ENCODE measurements around the gene PKHD1. TPM values are rescaled to one million over a fixed set of nuclear protein-coding genes. Genes with fewer than 3 reads are reported as not detected.

The PKHD1 gene
- total RNA-seq, 2 donors from 2014 or later = 0.20 TPM

GRCh38 chr6:52106994-52107393, 19.6 kb upstream of the PKHD1 start:
- Histone ChIP-seq H3K27me3 (ENCODE audit: control insufficient read depth, insufficient read depth, low read length, poor library complexity, severe bottlenecking) (no peaks in the 10 kb centered on the region), H3K9ac (ENCODE audit: extremely low read depth, low read length, poor library complexity, severe bottlenecking) (no peak overlapping the region), H3K9me3 (ENCODE audit: control insufficient read depth, low read length) (no peaks in the 10 kb centered on the region), H3K4me1 (ENCODE audit: control insufficient read depth, insufficient read depth, low read length) (no peaks in the 10 kb centered on the region), H3K36me3 (ENCODE audit: control insufficient read depth, insufficient read depth, low read length) (no peaks in the 10 kb centered on the region), H3K4me3 (ENCODE audit: low read length) (no peak overlapping the region), H3K27ac (ENCODE audit: low read depth, low read length) (no peak overlapping the region)
- peak overlapping the region; percentile 45 for H3K27ac Mint-ChIP-seq
- no peaks in the 10 kb centered on the region for H3K27me3 Mint-ChIP-seq (ENCODE audit: insufficient read depth)
- no peaks in the 10 kb centered on the region for H3K4me1 Mint-ChIP-seq
- peak; percentile 44 for DNase-seq
- H3K9me3 Mint-ChIP-seq = no peaks in the 10 kb centered on the region
- no peaks in the 10 kb centered on the region for H3K36me3 Mint-ChIP-seq (ENCODE audit: low read depth)
- TF ChIP-seq CTCF (conservative IDR thresholded peaks at IDR 0.05) = no peak
- H3K4me3 Mint-ChIP-seq = no peak overlapping the region

GRCh38 chr6:52104979-52105378, 17.6 kb upstream of the PKHD1 start:
- DNase-seq = no peak
- 92 to 100% methylated on average over 3 to 4 of the region's 4 CpGs for WGBS, 2 experiments (ENCODE audit: insufficient coverage in 1 of 2, insufficient read length in 1 of 2)
- no peak overlapping the region for H3K4me3 Mint-ChIP-seq
- H3K36me3 Mint-ChIP-seq (ENCODE audit: low read depth) = no peaks in the 10 kb centered on the region
- H3K36me3 ChIP-seq (ENCODE audit: control insufficient read depth, insufficient read depth, low read length) = no peaks in the 10 kb centered on the region
- no peak overlapping the region for H3K27ac ChIP-seq (ENCODE audit: low read depth, low read length)
- H3K4me3 ChIP-seq (ENCODE audit: low read length) = no peak overlapping the region
- H3K27me3 Mint-ChIP-seq (ENCODE audit: insufficient read depth) = no peaks in the 10 kb centered on the region
- no peak for TF ChIP-seq CTCF (conservative IDR thresholded peaks at IDR 0.05)
- H3K27me3 ChIP-seq (ENCODE audit: control insufficient read depth, insufficient read depth, low read length, poor library complexity, severe bottlenecking) = no peaks in the 10 kb centered on the region
- H3K27ac Mint-ChIP-seq = no peak overlapping the region
- no peak overlapping the region for H3K9ac ChIP-seq (ENCODE audit: extremely low read depth, low read length, poor library complexity, severe bottlenecking)
- H3K4me1 ChIP-seq (ENCODE audit: control insufficient read depth, insufficient read depth, low read length) = no peaks in the 10 kb centered on the region
- no peaks in the 10 kb centered on the region for H3K9me3 ChIP-seq (ENCODE audit: control insufficient read depth, low read length)
- H3K9me3 Mint-ChIP-seq = no peaks in the 10 kb centered on the region
- H3K4me1 Mint-ChIP-seq = no peaks in the 10 kb centered on the region

GRCh38 chr6:52103623-52104022, 16.2 kb upstream of the PKHD1 start:
- H3K36me3 ChIP-seq (ENCODE audit: control insufficient read depth, insufficient read depth, low read length) = no peaks in the 10 kb centered on the region
- H3K9ac ChIP-seq (ENCODE audit: extremely low read depth, low read length, poor library complexity, severe bottlenecking) = no peak overlapping the region
- H3K27ac Mint-ChIP-seq = no peak overlapping the region
- H3K4me3 ChIP-seq (ENCODE audit: low read length) = no peak overlapping the region
- TF ChIP-seq CTCF (conservative IDR thresholded peaks at IDR 0.05) = no peak
- no peaks in the 10 kb centered on the region for H3K36me3 Mint-ChIP-seq (ENCODE audit: low read depth)
- H3K27me3 Mint-ChIP-seq (ENCODE audit: insufficient read depth) = no peaks in the 10 kb centered on the region
- no peaks in the 10 kb centered on the region for H3K4me1 Mint-ChIP-seq
- no peak for DNase-seq
- no peaks in the 10 kb centered on the region for H3K9me3 ChIP-seq (ENCODE audit: control insufficient read depth, low read length)
- 89 to 92% methylated on average over 2 of the region's 2 CpGs for WGBS, 2 experiments (ENCODE audit: insufficient coverage in 1 of 2, insufficient read length in 1 of 2)
- H3K27me3 ChIP-seq (ENCODE audit: control insufficient read depth, insufficient read depth, low read length, poor library complexity, severe bottlenecking) = no peaks in the 10 kb centered on the region
- peaks cover 1% of the 10 kb centered on the region for H3K9me3 Mint-ChIP-seq
- H3K4me1 ChIP-seq (ENCODE audit: control insufficient read depth, insufficient read depth, low read length) = no peaks in the 10 kb centered on the region
- H3K4me3 Mint-ChIP-seq = no peak overlapping the region
- H3K27ac ChIP-seq (ENCODE audit: low read depth, low read length) = no peak overlapping the region
